Stomach (tissue), 9 donors: ENCODE results near the gene C2CD4D. TPM values are rescaled to one million over a fixed set of nuclear protein-coding genes. Genes with fewer than 3 reads are reported as not detected.

Source experiments
- DNase-seq, 2 donors: peaks; one replicate each; pipeline versions ENCODE4 v3.0.0 to v3.0.0-alpha.2; 2013 to 2019
- H3K27ac ChIP-seq, 5 donors: fragments of 200-600 bp in 4 of 5; sonication (generic) in 4 of 5; one replicate each; pipeline ENCODE4 v1.5.1; 2013 to 2019; ENCODE audit warnings: mild to moderate bottlenecking in 1 of 5, moderate library complexity in 1 of 5
- H3K27me3 ChIP-seq, 3 donors: fragments of 200-600 bp; sonication (generic); one replicate each; pipeline ENCODE4 v1.5.1; 2017 to 2019; ENCODE audit warnings: mixed run types in 1 of 3
- H3K36me3 ChIP-seq, 4 donors: fragments of 200-600 bp; sonication (generic); 1 replicate in 3 of 4; 2 replicates in 1 of 4; pipeline ENCODE4 v1.5.1; 2016 to 2019
- H3K4me1 ChIP-seq, 4 donors: fragments of 200-600 bp; sonication (generic); one replicate each; pipeline ENCODE4 v1.5.1; 2016 to 2019
- H3K4me3 ChIP-seq, 4 donors: fragments of 200-600 bp; sonication (generic) in 3 of 4; one replicate each; pipeline ENCODE4 v1.5.1; 2016 to 2019; ENCODE audit warnings: mild to moderate bottlenecking in 1 of 4
- H3K9me3 ChIP-seq, 4 donors: fragments of 200-600 bp; sonication (generic); one replicate each; pipeline ENCODE4 v1.5.1; 2016 to 2019
- CTCF ChIP-seq, 7 experiments: fragments of 450-650 bp in 4 of 7; fragments of 200-600 bp in 3 of 7; sonication (generic) in 3 of 7; IDR thresholded peaks; one replicate each; pipeline ENCODE4 v1.5.1; 2016 to 2019; ENCODE audit warnings: antibody characterized with exemption in 7 of 7, control low read depth in 2 of 7, mild to moderate bottlenecking in 1 of 7
- EP300 ChIP-seq: sonication (generic); formaldehyde crosslinking; IDR thresholded peaks from one replicate; pipeline ENCODE4 v1.6.1; 2017; ENCODE audit warnings: antibody characterized with exemption
- POLR2A ChIP-seq, 4 donors: fragments of 450-650 bp; IDR thresholded peaks; one replicate each; pipeline ENCODE4 v1.6.1; 2016; ENCODE audit warnings: antibody characterized with exemption in 4 of 4, control low read depth in 2 of 4, mild to moderate bottlenecking in 1 of 4, moderate library complexity in 1 of 4
- POLR2AphosphoS5 ChIP-seq, 3 donors: sonication (generic); formaldehyde crosslinking; IDR thresholded peaks; one replicate each; pipeline ENCODE4 v1.6.1; 2016; ENCODE audit warnings: antibody characterized with exemption in 3 of 3
- WGBS, 5 donors: extraction: QIAGEN DNeasy Blood & Tissue Kit in 3 of 5; methylation state at CpG; one replicate each; pipeline versions ENCODE4 v1.1.5 to v1.1.7; 2013 to 2018; 5-methylcytosine and 5-hydroxymethylcytosine counted together
- intact Hi-C: fragments of 100-400 bp; cut with DNase I; formaldehyde crosslinking; loops from one replicate; pipeline ENCODE4 v1.15.1; 2023; ENCODE audit warnings: low total_unique reads
- polyA plus RNA-seq, 3 donors: library from polyadenylated mRNA; stranded (reverse); fragments of 200-250 nt; gene quantifications; one replicate each; pipeline ENCODE4 v1.2.3, GENCODE V29; 2013
- total RNA-seq, 5 donors: library from RNA; depleted of rRNA; stranded (reverse); fragments of >200 nt; gene quantifications; one replicate each; pipeline versions ENCODE4 v1.1.0 to v1.2.3, GENCODE V29; 2014 to 2016
- donor health status: healthy with polysubstance abuse.
- donor health status: Bipolar disorder and iron deficiency.
- donor health status: healthy.

C2CD4D gene
- total and polyA plus RNA-seq, 8 donors, result 0.44 to 0.73 (median 0.58) TPM; not detected in 5

GRCh38 chr1:151832318-151832980 lies 7.2 kb downstream of the C2CD4D start:
- H3K36me3 ChIP-seq, result peaks cover 0 to 4% (median 0%) of the 10 kb centered on the region in 4 donors
- peak overlapping the region; percentile 81 to 87 (median 83) for H3K27ac ChIP-seq
- intact Hi-C loops, result no loop called here
- no peaks in the 10 kb centered on the region for H3K9me3 ChIP-seq
- DNase-seq, result peak; percentile 93 to 98
- peak overlapping the region in 2 of 4 donors; percentile 42 to 57 for H3K4me3 ChIP-seq
- peaks cover 29 to 68% (median 65%) of the 10 kb centered on the region in 4 donors for H3K4me1 ChIP-seq
- TF ChIP-seq POLR2AphosphoS5 (IDR thresholded peaks at IDR 0.05) (peak; percentile 64 to 92 (median 65)), EP300 (no peak)
- WGBS, 5 donors, result 23 to 39% (median 29%) methylated on average over 9 to 10 of the region's 10 CpGs
- H3K27me3 ChIP-seq, result peaks cover 0 to 45% (median 0%) of the 10 kb centered on the region in 3 donors

- TF ChIP-seq CTCF (IDR thresholded peaks at IDR 0.05) (peak in 1 of 7 experiments; percentile 14), EP300 (no peak), POLR2A (IDR thresholded peaks at IDR 0.05) (peak in 2 of 4 donors; percentile 65 to 67), POLR2AphosphoS5 (IDR thresholded peaks at IDR 0.05) (peak in 2 of 3 donors; percentile 86 to 88)
- intact Hi-C loops, result no loop called here
- H3K27me3 ChIP-seq, result peaks cover 0 to 42% (median 0%) of the 10 kb centered on the region in 3 donors
- peaks cover 0 to 4% (median 0%) of the 10 kb centered on the region in 4 donors for H3K36me3 ChIP-seq
- peaks cover 22 to 60% (median 57%) of the 10 kb centered on the region in 4 donors for H3K4me1 ChIP-seq
- H3K4me3 ChIP-seq, result peak within 1 kb of the TSS; percentile 42 to 57 (median 48)
- whole genome bisulfite sequencing, 5 donors, result 24 to 43% (median 33%) methylated on average over 5 of the region's 5 CpGs
- H3K27ac ChIP-seq, result peak within 1 kb of the TSS; percentile 81 to 95 (median 85)
- peak; percentile 76 to 88 for DNase-seq
- H3K9me3 ChIP-seq, result no peaks in the 10 kb centered on the region
Observed at GRCh38 chr1:151831605-151832004, 8.0 kb downstream of the C2CD4D start, which contains the start of gene RORC. RORC (minus strand) TSS chr1:151831802; CDS start chr1:151831764, 38 bp downstream.

GRCh38 chr1:151831256-151831591 lies 8.4 kb downstream of the C2CD4D start:
- Histone ChIP-seq H3K4me3 (peak overlapping the region; percentile 42 to 57 (median 48)), H3K36me3 (peaks cover 0 to 5% (median 0%) of the 10 kb centered on the region in 4 donors), H3K9me3 (no peaks in the 10 kb centered on the region), H3K27me3 (peaks cover 0 to 42% (median 0%) of the 10 kb centered on the region in 3 donors), H3K27ac (peak overlapping the region; percentile 81 to 95 (median 85)), H3K4me1 (peaks cover 22 to 60% (median 56%) of the 10 kb centered on the region in 4 donors)
- intact Hi-C loops, result no loop called here
- no peak for DNase-seq
- no peak for TF ChIP-seq POLR2AphosphoS5 (IDR thresholded peaks at IDR 0.05)
- TF ChIP-seq EP300, result no peak
- no peak for TF ChIP-seq CTCF (IDR thresholded peaks at IDR 0.05)
- TF ChIP-seq POLR2A (IDR thresholded peaks at IDR 0.05), result no peak
- 16 to 68% (median 42%) methylated on average over 4 of the region's 4 CpGs for WGBS, 5 donors

GRCh38 chr1:151830055-151830454 lies 9.6 kb downstream of the C2CD4D start:
- peak overlapping the region; percentile 42 to 87 (median 83) for H3K27ac ChIP-seq
- no peaks in the 10 kb centered on the region for H3K9me3 ChIP-seq
- WGBS, 5 donors, result 9 to 43% (median 23%) methylated on average over 4 to 6 of the region's 6 CpGs
- TF ChIP-seq POLR2AphosphoS5 (IDR thresholded peaks at IDR 0.05) (no peak), EP300 (no peak), POLR2A (IDR thresholded peaks at IDR 0.05) (no peak), CTCF (IDR thresholded peaks at IDR 0.05) (no peak)
- peaks cover 22 to 63% (median 57%) of the 10 kb centered on the region in 4 donors for H3K4me1 ChIP-seq
- peaks cover 0 to 42% (median 0%) of the 10 kb centered on the region in 3 donors for H3K27me3 ChIP-seq
- peaks cover 0 to 12% (median 2%) of the 10 kb centered on the region in 4 donors for H3K36me3 ChIP-seq
- peak overlapping the region; percentile 42 to 57 (median 48) for H3K4me3 ChIP-seq
- intact Hi-C loops, result no loop called here
- DNase-seq, result no peak
